HUDEP-2 (cell line): ENCODE measurements around the gene SH2B2.
"Not testable (repeated sequence)": the region's sequence is repeated elsewhere in the genome, so short reads cannot be mapped to it uniquely, and the experiment has no call there.

Experiments
- DNase-seq, 76 experiments: peaks; one replicate each; lab custom pipeline; 2025; ENCODE audit not compliant: unreplicated experiment in 76 of 76; lab: John Stamatoyannopoulos, UW

Gene SH2B2

DNA sequence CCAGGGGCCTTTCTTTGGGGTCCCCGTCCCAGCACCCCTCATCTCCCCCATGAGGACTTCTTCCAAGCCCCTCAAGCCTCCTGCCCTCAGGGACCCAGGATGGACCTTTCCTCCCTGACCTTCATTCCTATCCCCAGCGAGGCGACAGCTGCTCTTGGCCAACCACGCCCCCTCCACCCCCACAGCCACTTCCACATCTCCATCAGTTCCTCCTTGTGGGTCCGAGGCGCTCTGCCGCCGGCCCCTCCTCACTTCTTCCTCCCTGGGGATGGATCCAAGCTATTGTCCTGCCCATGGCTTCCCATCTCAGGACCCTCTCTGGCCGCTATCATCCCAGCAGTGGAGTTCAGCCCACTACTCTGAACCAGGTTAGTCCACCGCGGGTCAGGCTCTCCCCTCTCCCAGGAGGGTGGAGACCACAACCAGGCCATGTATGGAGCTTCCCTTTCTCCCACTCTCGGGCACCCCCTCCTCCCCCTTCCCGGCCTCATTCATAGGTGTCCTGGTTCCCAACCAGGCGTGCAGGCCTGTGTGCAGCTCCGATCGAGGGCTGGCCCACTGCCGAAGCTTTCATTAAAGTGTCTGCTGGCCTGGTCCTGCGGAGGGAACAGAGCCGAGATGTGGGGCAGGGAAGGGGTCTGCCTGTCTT, 1.7 kb upstream of the SH2B2 start:
- peak in 1 of 76 experiments; percentile 5 for DNase-seq

GRCh38 chr7:102285540-102286236, 980 bp upstream of the SH2B2 start:
- no peak for DNase-seq

- DNase-seq, result peak in 3 of 76 experiments; percentile 2 to 7 (median 7)
These were observed 678 bp downstream of the SH2B2 start for GRCh38 chr7:102287111-102287980.

GRCh38 chr7:102287981-102288278, 1.3 kb downstream of the SH2B2 start:
- no peak for DNase-seq

DNA sequence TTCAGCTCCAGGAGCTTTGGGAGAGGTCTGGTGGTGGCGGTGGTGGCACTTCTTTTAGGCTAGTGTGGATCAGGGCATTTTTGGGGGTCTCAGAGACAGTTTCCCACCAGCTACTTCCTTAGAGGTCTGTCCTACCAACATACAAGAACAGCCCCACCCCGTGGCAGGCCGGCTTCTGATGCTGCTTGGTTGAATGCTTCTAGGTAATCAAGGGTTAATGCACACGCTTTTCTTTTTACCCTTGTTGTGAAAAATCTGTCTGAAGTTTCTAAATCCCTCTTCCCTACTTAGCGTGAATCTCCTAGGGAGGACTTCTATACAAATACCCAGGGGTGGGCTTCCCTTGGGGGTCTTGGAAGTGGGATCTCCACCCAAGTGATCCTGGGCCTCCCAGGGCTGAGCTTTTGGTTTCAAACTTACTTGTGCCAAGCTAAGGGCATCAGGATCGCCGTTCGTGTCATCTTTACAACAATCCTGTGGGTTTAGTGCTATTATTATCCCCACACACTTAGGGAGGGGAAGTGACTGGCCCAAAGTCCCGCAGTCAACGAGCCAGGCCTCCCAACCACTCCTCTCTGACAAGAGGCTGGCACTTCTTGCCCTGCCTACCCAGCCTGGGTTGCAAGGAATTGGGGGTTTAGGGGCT, 1.7 kb downstream of the SH2B2 start:
- peak in 1 of 76 experiments; percentile 16 for DNase-seq

- no peak for DNase-seq
These were observed 2.4 kb downstream of the SH2B2 start for GRCh38 chr7:102289057-102289456.

- no peak for DNase-seq
These were observed 4.6 kb downstream of the SH2B2 start for GRCh38 chr7:102291056-102291915.

DNA sequence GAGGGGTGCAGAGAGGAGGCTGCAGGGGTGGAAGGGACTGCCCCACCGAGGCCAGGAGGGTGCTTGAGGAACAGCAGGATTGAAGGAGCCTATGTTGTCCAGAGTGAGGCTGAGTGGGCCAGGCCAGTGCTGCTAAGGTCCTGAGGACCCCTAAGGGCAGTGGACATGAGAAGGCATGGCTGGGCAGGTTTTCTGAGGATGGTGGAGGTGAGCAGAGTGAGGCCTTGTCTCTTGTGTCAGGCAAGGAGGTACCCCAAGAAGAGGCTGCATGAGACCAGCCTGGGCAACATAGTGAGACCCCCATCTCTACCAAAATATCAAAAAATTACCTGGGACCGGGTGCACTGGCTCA, 5.2 kb downstream of the SH2B2 start:
- DNase-seq, result no peak

- no peak for DNase-seq
These were observed 6.4 kb downstream of the SH2B2 start for GRCh38 chr7:102292813-102293798.

DNA sequence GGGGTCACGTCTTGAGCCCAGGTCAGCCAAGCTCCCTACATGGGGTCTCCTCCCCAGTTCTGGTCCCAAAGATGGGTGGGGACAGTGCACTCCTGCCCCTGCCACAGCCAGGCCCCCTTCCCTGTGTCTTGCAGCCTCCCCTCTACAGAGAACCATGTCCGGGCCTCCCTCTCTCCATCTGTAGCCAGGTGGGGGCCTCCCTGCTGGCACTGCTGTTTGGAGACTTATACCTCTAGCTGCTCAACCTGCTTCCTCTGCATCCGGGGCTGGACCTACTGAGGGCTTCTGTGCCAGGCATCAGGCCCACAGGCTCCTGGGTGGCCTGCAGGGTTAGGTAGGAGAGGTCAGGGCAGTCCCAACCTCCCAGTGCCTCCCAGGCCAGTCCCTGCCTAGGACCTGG, 7.9 kb downstream of the SH2B2 start:
- no peak for DNase-seq

GRCh38 chr7:102295346-102296178, 8.9 kb downstream of the SH2B2 start:
- DNase-seq, result no peak

DNA sequence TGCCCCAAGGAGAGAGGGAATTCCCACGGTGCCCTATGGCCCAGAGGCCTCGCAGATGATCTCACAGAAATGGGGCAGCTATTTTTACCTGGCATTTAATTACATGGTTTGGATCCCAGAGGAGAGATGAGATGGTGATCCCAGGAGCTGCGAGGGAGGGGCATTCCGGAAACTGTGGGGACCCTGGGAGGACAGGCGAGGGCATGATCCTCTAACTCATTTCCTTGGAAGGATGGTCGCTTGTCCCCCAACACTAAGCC, 9.4 kb downstream of the SH2B2 start:
- no peak for DNase-seq

DNA sequence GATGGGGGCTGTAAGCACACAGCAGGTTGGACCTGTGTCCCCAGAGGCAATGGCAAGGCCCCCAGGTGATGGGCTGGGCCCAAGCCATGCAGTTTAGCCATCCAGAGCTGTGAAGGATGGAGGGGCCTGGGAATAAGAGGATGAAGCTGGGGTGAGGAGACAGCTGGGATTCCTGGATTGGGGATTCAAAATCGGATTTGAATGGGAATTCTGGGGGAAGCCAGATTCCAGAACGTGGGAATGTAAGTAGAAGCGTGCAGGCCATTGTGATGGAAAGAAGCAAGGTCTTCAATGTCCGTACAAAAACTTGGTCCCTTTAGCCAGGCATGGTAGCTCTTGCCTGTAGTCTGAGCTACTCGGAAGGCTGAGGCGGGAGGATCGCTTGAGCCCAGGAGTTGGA, 9.8 kb downstream of the SH2B2 start:
- DNase-seq, result no peak

DNA sequence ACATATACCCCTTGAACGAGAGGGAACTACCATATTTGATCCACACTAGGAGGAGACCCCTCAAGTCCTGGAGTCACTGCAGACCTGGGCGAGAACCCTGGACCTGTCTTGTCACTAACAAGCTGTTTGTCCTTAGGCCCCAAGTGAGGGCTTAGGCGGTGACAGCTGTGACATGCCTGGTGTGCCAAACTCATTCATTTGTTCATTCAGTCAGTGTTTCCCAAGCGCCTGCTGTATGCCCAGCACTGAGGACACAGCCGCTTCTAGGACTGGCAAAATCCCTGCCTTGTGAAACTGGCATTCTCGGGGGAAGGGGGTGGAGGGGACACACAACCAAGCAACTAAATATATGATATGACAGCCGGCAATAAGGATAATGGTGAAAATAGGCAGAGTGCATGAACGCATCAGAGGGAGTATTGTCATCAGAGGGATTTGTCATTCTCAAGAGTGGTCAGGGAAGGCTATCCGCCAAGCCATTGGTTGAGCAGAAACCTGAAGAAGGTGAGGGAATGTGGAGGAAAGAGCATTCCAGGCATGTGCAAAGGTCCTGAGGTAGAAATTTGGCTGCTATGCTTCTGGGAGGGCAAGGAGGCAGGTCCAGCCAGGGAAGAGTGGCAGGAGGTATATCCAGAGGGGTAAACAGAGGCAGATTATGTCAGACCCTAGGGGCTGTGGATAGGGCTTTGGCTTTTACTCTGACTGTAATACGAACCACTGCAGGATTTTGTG, 11.0 kb downstream of the SH2B2 start:
- no peak for DNase-seq

DNA sequence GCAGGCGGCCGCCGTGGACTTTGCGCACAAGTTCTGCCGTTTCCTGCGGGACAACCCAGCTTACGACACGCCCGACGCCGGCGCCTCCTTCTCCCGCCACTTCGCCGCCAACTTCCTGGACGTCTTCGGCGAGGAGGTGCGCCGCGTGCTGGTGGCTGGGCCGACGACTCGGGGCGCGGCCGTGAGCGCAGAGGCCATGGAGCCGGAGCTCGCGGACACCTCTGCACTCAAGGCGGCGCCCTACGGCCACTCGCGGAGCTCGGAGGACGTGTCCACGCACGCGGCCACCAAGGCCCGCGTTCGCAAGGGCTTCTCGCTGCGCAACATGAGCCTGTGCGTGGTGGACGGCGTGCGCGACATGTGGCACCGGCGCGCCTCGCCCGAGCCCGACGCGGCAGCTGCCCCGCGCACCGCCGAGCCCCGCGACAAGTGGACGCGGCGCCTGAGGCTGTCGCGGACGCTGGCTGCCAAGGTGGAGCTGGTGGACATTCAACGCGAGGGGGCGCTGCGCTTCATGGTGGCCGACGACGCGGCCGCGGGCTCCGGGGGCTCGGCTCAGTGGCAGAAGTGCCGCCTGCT, 14.1 kb downstream of the SH2B2 start:
- DNase-seq, result no peak

- DNase-seq, result not testable (repeated sequence)
These were observed 14.7 kb downstream of the SH2B2 start for GRCh38 chr7:102301367-102301766.

- DNase-seq, result no peak
These were observed 15.4 kb downstream of the SH2B2 start for GRCh38 chr7:102302025-102302424.
